Measurements from ENCODE around the gene EAPP.
"Not testable (repeated sequence)": the region's sequence is repeated elsewhere in the genome, so short reads cannot be mapped to it uniquely, and the experiment has no call there.

The EAPP gene

GRCh38 chr14:34569750-34570149 is 30.2 kb upstream of the EAPP start:
- Mint-ChIP-seq H3K27ac (no peak overlapping the region), H3K27me3 (ENCODE audit: low read depth, poor library complexity) (no peaks in the 10 kb centered on the region), H3K36me3 (ENCODE audit: low read depth) (peaks cover 59% of the 10 kb centered on the region), H3K9me3 (no peaks in the 10 kb centered on the region), H3K4me1 (no peaks in the 10 kb centered on the region), H3K4me3 (no peak overlapping the region)
- no peak for TF ChIP-seq CTCF (IDR thresholded peaks at IDR 0.05)
- DNase-seq = no peak

GRCh38 chr14:34568803-34569202 is 29.3 kb upstream of the EAPP start:
- Mint-ChIP-seq H3K4me1 (no peaks in the 10 kb centered on the region), H3K36me3 (ENCODE audit: low read depth) (peaks cover 59% of the 10 kb centered on the region), H3K27me3 (ENCODE audit: low read depth, poor library complexity) (no peaks in the 10 kb centered on the region), H3K4me3 (no peak overlapping the region), H3K27ac (no peak overlapping the region), H3K9me3 (no peaks in the 10 kb centered on the region)
- no peak for DNase-seq
- no peak for TF ChIP-seq CTCF (IDR thresholded peaks at IDR 0.05)

GRCh38 chr14:34562776-34563150 is 23.3 kb upstream of the EAPP start:
- no peaks in the 10 kb centered on the region for H3K4me1 Mint-ChIP-seq
- no peak for DNase-seq
- TF ChIP-seq CTCF (IDR thresholded peaks at IDR 0.05) = no peak
- H3K36me3 Mint-ChIP-seq (ENCODE audit: low read depth) = peaks cover 33% of the 10 kb centered on the region
- H3K27ac Mint-ChIP-seq = no peak overlapping the region
- no peaks in the 10 kb centered on the region for H3K9me3 Mint-ChIP-seq
- H3K27me3 Mint-ChIP-seq (ENCODE audit: low read depth, poor library complexity) = no peaks in the 10 kb centered on the region
- H3K4me3 Mint-ChIP-seq = no peak overlapping the region

GRCh38 chr14:34562037-34562775 is 22.7 kb upstream of the EAPP start:
- DNase-seq; H3K27ac Mint-ChIP-seq; H3K9me3 Mint-ChIP-seq; H3K4me1 Mint-ChIP-seq; H3K4me3 Mint-ChIP-seq; H3K27me3 Mint-ChIP-seq (ENCODE audit: low read depth, poor library complexity): not testable (repeated sequence)
- H3K36me3 Mint-ChIP-seq (ENCODE audit: low read depth) = peaks cover 27% of the 10 kb centered on the region

- not testable (repeated sequence) for DNase-seq; H3K4me3 Mint-ChIP-seq; H3K27me3 Mint-ChIP-seq (ENCODE audit: low read depth, poor library complexity); H3K27ac Mint-ChIP-seq; H3K9me3 Mint-ChIP-seq; H3K36me3 Mint-ChIP-seq (ENCODE audit: low read depth)
- peaks cover 18% of the 10 kb centered on the region for H3K4me1 Mint-ChIP-seq
Measured at GRCh38 chr14:34556498-34556829, 17.0 kb upstream of the EAPP start.

GRCh38 chr14:34555583-34556497 is 16.3 kb upstream of the EAPP start:
- H3K9me3 Mint-ChIP-seq; H3K4me3 Mint-ChIP-seq; H3K27ac Mint-ChIP-seq; DNase-seq; H3K36me3 Mint-ChIP-seq (ENCODE audit: low read depth); H3K27me3 Mint-ChIP-seq (ENCODE audit: low read depth, poor library complexity): not testable (repeated sequence)
- H3K4me1 Mint-ChIP-seq = peaks cover 21% of the 10 kb centered on the region

- H3K27ac Mint-ChIP-seq = peak overlapping the region; percentile 66
- no peak for TF ChIP-seq CTCF (IDR thresholded peaks at IDR 0.05)
- H3K4me1 Mint-ChIP-seq = peaks cover 26% of the 10 kb centered on the region
- DNase-seq = no peak
- H3K27me3 Mint-ChIP-seq (ENCODE audit: low read depth, poor library complexity) = peaks cover 5% of the 10 kb centered on the region
- H3K4me3 Mint-ChIP-seq = peak overlapping the region; percentile 55
- H3K36me3 Mint-ChIP-seq (ENCODE audit: low read depth) = no peaks in the 10 kb centered on the region
- H3K9me3 Mint-ChIP-seq = no peaks in the 10 kb centered on the region
Measured at GRCh38 chr14:34554540-34555250, 15.2 kb upstream of the EAPP start.

GRCh38 chr14:34549276-34549966 is 9.9 kb upstream of the EAPP start:
- not testable (repeated sequence) for H3K4me3 Mint-ChIP-seq; H3K9me3 Mint-ChIP-seq; DNase-seq; H3K36me3 Mint-ChIP-seq (ENCODE audit: low read depth); H3K27ac Mint-ChIP-seq; H3K27me3 Mint-ChIP-seq (ENCODE audit: low read depth, poor library complexity)
- peaks cover 20% of the 10 kb centered on the region for H3K4me1 Mint-ChIP-seq
